CD14-positive monocyte (primary cell): Measurements from ENCODE around the gene MYL10. TPM values are rescaled to one million over a fixed set of nuclear protein-coding genes. Genes with fewer than 3 reads are reported as not detected.

Source experiments
- DNase-seq, 3 donors: peaks; one replicate each; pipeline ENCODE4 v3.0.0-alpha.2; 2011 to 2022
- H2AFZ ChIP-seq: 2 replicates; pipeline ENCODE4 v1.6.0; 2012; ENCODE audit warnings: mild to moderate bottlenecking, low read depth, low read length, inconsistent platforms; ENCODE audit not compliant: insufficient read depth, poor library complexity, severe bottlenecking
- H3K27ac ChIP-seq, 2 donors: 1 replicate in 1 of 2; 2 replicates in 1 of 2; pipeline ENCODE4 v1.5.1; 2012 to 2013; ENCODE audit warnings: low read length in 2 of 2, control low read depth in 1 of 2, inconsistent platforms in 1 of 2, low read depth in 1 of 2, mild to moderate bottlenecking in 1 of 2
- H3K27me3 ChIP-seq, 2 donors: one replicate each; pipeline versions ENCODE4 v1.6.0 to v1.6.1; 2011 to 2013; ENCODE audit warnings: low read length in 2 of 2; ENCODE audit not compliant: control insufficient read depth in 2 of 2, insufficient read depth in 2 of 2
- H3K36me3 ChIP-seq, 2 donors: replicated peaks in 1 of 2; 1 replicate in 1 of 2; 2 replicates in 1 of 2; pipeline versions ENCODE4 v1.5.1 to v1.6.1; 2012 to 2013; ENCODE audit warnings: low read length in 2 of 2, control low read depth in 1 of 2, inconsistent platforms in 1 of 2, mild to moderate bottlenecking in 1 of 2; ENCODE audit not compliant: insufficient read depth in 2 of 2, control insufficient read depth in 1 of 2
- H3K4me1 ChIP-seq, 2 donors: 1 replicate in 1 of 2; 2 replicates in 1 of 2; pipeline versions ENCODE4 v1.5.1 to v1.6.1; 2012 to 2013; ENCODE audit warnings: low read length in 2 of 2, control low read depth in 1 of 2, inconsistent platforms in 1 of 2, mild to moderate bottlenecking in 1 of 2, moderate library complexity in 1 of 2; ENCODE audit not compliant: insufficient read depth in 2 of 2, control insufficient read depth in 1 of 2
- H3K4me2 ChIP-seq: replicated peaks from 2 replicates; pipeline ENCODE3; 2012; ENCODE audit warnings: low read length, moderate library complexity, mild to moderate bottlenecking; ENCODE audit not compliant: poor library complexity, severe bottlenecking; ENCODE audit errors: extremely low read depth
- H3K4me3 ChIP-seq, 3 experiments: fragments of 200-600 bp in 1 of 3; sonication (generic) in 1 of 3; replicated peaks in 1 of 3; 1 replicate in 2 of 3; 2 replicates in 1 of 3; pipeline ENCODE4 v1.5.1; 2011 to 2013; ENCODE audit warnings: low read length in 3 of 3, mild to moderate bottlenecking in 3 of 3, control low read depth in 2 of 3, low read depth in 2 of 3, inconsistent platforms in 1 of 3, moderate library complexity in 1 of 3
- H3K79me2 ChIP-seq: 2 replicates; pipeline ENCODE4 v1.6.0; 2012; ENCODE audit warnings: mild to moderate bottlenecking, control low read depth, inconsistent platforms, low read length, moderate library complexity; ENCODE audit not compliant: insufficient read depth
- H3K9ac ChIP-seq: 2 replicates; pipeline ENCODE4 v1.6.0; 2017; ENCODE audit warnings: low read length, mild to moderate bottlenecking; ENCODE audit not compliant: insufficient read depth, poor library complexity, severe bottlenecking
- H3K9me3 ChIP-seq, 2 donors: replicated peaks in 1 of 2; 1 replicate in 1 of 2; 2 replicates in 1 of 2; pipeline versions ENCODE4 v1.5.1 to v1.6.1; 2012 to 2013; ENCODE audit warnings: low read length in 2 of 2, control low read depth in 1 of 2; ENCODE audit not compliant: control insufficient read depth in 1 of 2, insufficient read depth in 1 of 2
- H4K20me1 ChIP-seq: 2 replicates; pipeline ENCODE4 v1.6.0; 2012; ENCODE audit warnings: mild to moderate bottlenecking, low read length, control low read depth, moderate library complexity; ENCODE audit not compliant: insufficient read depth
- H3K27ac Mint-ChIP-seq, 7 donors: one replicate each; pipeline ENCODE4 v1.8.0; 2020; ENCODE audit warnings: mild to moderate bottlenecking in 7 of 7, mixed read lengths in 7 of 7, moderate library complexity in 6 of 7, inconsistent platforms in 2 of 7
- H3K27me3 Mint-ChIP-seq, 3 donors: one replicate each; pipeline ENCODE4 v1.8.0; 2021 to 2022; ENCODE audit warnings: low read depth in 3 of 3, mild to moderate bottlenecking in 3 of 3, mixed read lengths in 3 of 3, moderate library complexity in 3 of 3, inconsistent platforms in 1 of 3
- H3K36me3 Mint-ChIP-seq, 2 donors: one replicate each; pipeline ENCODE4 v1.8.0; 2020; ENCODE audit warnings: mixed read lengths in 2 of 2, inconsistent platforms in 1 of 2, mild to moderate bottlenecking in 1 of 2
- H3K4me1 Mint-ChIP-seq: one replicate; pipeline ENCODE4 v1.8.0; 2020; ENCODE audit warnings: mild to moderate bottlenecking, mixed read lengths
- H3K4me3 Mint-ChIP-seq, 2 donors: one replicate each; pipeline ENCODE4 v1.8.0; 2020; ENCODE audit warnings: mild to moderate bottlenecking in 2 of 2, mixed read lengths in 2 of 2, moderate library complexity in 1 of 2
- H3K9me3 Mint-ChIP-seq, 7 donors: one replicate each; pipeline ENCODE4 v1.8.0; 2020 to 2022; ENCODE audit warnings: mixed read lengths in 7 of 7, mild to moderate bottlenecking in 6 of 7, moderate library complexity in 6 of 7, inconsistent platforms in 2 of 7
- WGBS: methylation state at CpG from one replicate; pipeline ENCODE4 v1.1.5; 2013; ENCODE audit warnings: missing lambda C conversion rate; ENCODE audit not compliant: insufficient coverage; 5-methylcytosine and 5-hydroxymethylcytosine counted together
- intact Hi-C, 2 donors: fragments of 100-400 bp; cut with micrococcal nuclease; formaldehyde crosslinking; loops; one replicate each; pipeline versions ENCODE4 v1.15.0 to v1.15.1; 2023
- polyA plus RNA-seq, 3 donors: library from polyadenylated mRNA; depleted of rRNA in 1 of 3; unstranded in 2 of 3; stranded (reverse) in 1 of 3; fragments of 300-500 nt in 2 of 3; fragments of >200 nt in 1 of 3; fragmentation: Illumina TruSeq in 2 of 3; gene quantifications; 1 replicate in 2 of 3; 2 replicates in 1 of 3; pipeline ENCODE4 v1.2.3, GENCODE V29; 2012 to 2021
- TF ChIP-seq, protein P1 (sequence below): fragments of 200-600 bp; IDR thresholded peaks from one replicate; pipeline ENCODE4 v1.8.0; 2022; ENCODE audit warnings: antibody characterized with exemption, mild to moderate bottlenecking

MYL10 gene
- polyA plus RNA-seq, 3 donors: not detected

GRCh38 chr7:101667920-101668319 lies 38.8 kb upstream of the MYL10 start:
- no peaks in the 10 kb centered on the region for H3K36me3 ChIP-seq
- no peak overlapping the region for H3K4me2 ChIP-seq
- DNase-seq: no peak
- Mint-ChIP-seq H3K4me3 (no peak overlapping the region), H3K36me3 (no peaks in the 10 kb centered on the region), H3K27ac (no peak overlapping the region), H3K4me1 (peaks cover 7% of the 10 kb centered on the region), H3K27me3 (peaks cover 6 to 7% (median 7%) of the 10 kb centered on the region in 3 donors), H3K9me3 (peaks cover 2 to 19% (median 10%) of the 10 kb centered on the region in 7 donors)
- H3K27ac ChIP-seq: no peak overlapping the region
- H3K79me2 ChIP-seq: no peaks in the 10 kb centered on the region
- H3K9me3 ChIP-seq: peaks cover 0 to 9% of the 10 kb centered on the region in 2 donors
- no peaks in the 10 kb centered on the region for H3K27me3 ChIP-seq
- 45% methylated on average over 2 of the region's 3 CpGs for WGBS
- no peak overlapping the region for H3K9ac ChIP-seq
- intact Hi-C loops: no loop called here
- H4K20me1 ChIP-seq: no peaks in the 10 kb centered on the region
- H2AFZ ChIP-seq: no peak overlapping the region
- H3K4me3 ChIP-seq: no peak overlapping the region
- TF ChIP-seq, protein P1, sequence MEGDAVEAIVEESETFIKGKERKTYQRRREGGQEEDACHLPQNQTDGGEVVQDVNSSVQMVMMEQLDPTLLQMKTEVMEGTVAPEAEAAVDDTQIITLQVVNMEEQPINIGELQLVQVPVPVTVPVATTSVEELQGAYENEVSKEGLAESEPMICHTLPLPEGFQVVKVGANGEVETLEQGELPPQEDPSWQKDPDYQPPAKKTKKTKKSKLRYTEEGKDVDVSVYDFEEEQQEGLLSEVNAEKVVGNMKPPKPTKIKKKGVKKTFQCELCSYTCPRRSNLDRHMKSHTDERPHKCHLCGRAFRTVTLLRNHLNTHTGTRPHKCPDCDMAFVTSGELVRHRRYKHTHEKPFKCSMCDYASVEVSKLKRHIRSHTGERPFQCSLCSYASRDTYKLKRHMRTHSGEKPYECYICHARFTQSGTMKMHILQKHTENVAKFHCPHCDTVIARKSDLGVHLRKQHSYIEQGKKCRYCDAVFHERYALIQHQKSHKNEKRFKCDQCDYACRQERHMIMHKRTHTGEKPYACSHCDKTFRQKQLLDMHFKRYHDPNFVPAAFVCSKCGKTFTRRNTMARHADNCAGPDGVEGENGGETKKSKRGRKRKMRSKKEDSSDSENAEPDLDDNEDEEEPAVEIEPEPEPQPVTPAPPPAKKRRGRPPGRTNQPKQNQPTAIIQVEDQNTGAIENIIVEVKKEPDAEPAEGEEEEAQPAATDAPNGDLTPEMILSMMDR: no peak
- no peaks in the 10 kb centered on the region for H3K4me1 ChIP-seq

- H3K27me3 ChIP-seq: no peaks in the 10 kb centered on the region
- no peaks in the 10 kb centered on the region for H3K36me3 ChIP-seq
- no peak overlapping the region for H3K27ac ChIP-seq
- H3K9me3 Mint-ChIP-seq: peaks cover 0 to 17% (median 10%) of the 10 kb centered on the region in 7 donors
- H3K9ac ChIP-seq: no peak overlapping the region
- peaks cover 6 to 7% (median 7%) of the 10 kb centered on the region in 3 donors for H3K27me3 Mint-ChIP-seq
- H3K9me3 ChIP-seq: peaks cover 0 to 7% of the 10 kb centered on the region in 2 donors
- intact Hi-C loops: no loop called here
- 88% methylated on average over 3 of the region's 3 CpGs for WGBS
- no peaks in the 10 kb centered on the region for H4K20me1 ChIP-seq
- no peak overlapping the region for H3K27ac Mint-ChIP-seq
- H3K4me2 ChIP-seq: no peak overlapping the region
- H2AFZ ChIP-seq: no peak overlapping the region
- H3K4me3 Mint-ChIP-seq: no peak overlapping the region
- no peak overlapping the region for H3K4me3 ChIP-seq
- H3K4me1 ChIP-seq: no peaks in the 10 kb centered on the region
- H3K36me3 Mint-ChIP-seq: no peaks in the 10 kb centered on the region
- H3K4me1 Mint-ChIP-seq: peaks cover 7% of the 10 kb centered on the region
- H3K79me2 ChIP-seq: no peaks in the 10 kb centered on the region
- DNase-seq: no peak
- TF ChIP-seq, protein P1: no peak
Observed at GRCh38 chr7:101667399-101667798, 38.3 kb upstream of the MYL10 start.
